Lower lobe of right lung (tissue), 2 donors: Measurements from ENCODE around the gene RPTOR. TPM values are rescaled to one million over a fixed set of nuclear protein-coding genes. Genes with fewer than 3 reads are reported as not detected.

Experiments used
- ATAC-seq, 2 donors: fragments of 200-7000 bp; cut with Tn5 transposase; one replicate each; pipeline ENCODE4 v1.9.1; 2020 to 2022; ENCODE audit warnings: mild to moderate bottlenecking in 2 of 2, moderate library complexity in 2 of 2
- DNase-seq: peaks from one replicate; pipeline ENCODE4 v3.0.0-alpha.2; 2020
- H3K27ac ChIP-seq: fragments of 200-600 bp; one replicate; pipeline ENCODE4 v1.8.0; 2022
- H3K27me3 ChIP-seq: fragments of 200-600 bp; one replicate; pipeline ENCODE4 v1.8.0; 2022; ENCODE audit warnings: low read depth
- H3K36me3 ChIP-seq: fragments of 200-600 bp; one replicate; pipeline ENCODE4 v1.8.0; 2022; ENCODE audit warnings: mild to moderate bottlenecking
- H3K4me1 ChIP-seq: fragments of 200-600 bp; one replicate; pipeline ENCODE4 v1.8.0; 2022
- H3K4me3 ChIP-seq: fragments of 200-600 bp; one replicate; pipeline ENCODE4 v1.8.0; 2022; ENCODE audit warnings: mild to moderate bottlenecking
- H3K9me3 ChIP-seq: fragments of 200-600 bp; one replicate; pipeline ENCODE4 v1.8.0; 2022
- CTCF ChIP-seq: fragments of 200-600 bp; IDR thresholded peaks from one replicate; pipeline ENCODE4 v1.8.0; 2022; ENCODE audit warnings: antibody characterized with exemption, mild to moderate bottlenecking
- intact Hi-C: fragments of 100-400 bp; cut with DNase I; formaldehyde crosslinking; loops from one replicate; pipeline ENCODE4 v1.11.0; 2022
- total RNA-seq: library from RNA; stranded (reverse); fragmentation: NEBNext Ultra II Directional; extraction: Animal tissue kit (Norgen Biotek cat#: 25700); gene quantifications from one replicate; pipeline ENCODE4 v1.2.1, GENCODE V29; 2021
- donor health status: DM: no; HTN: yes; CAD: no; lungs with severe emphysema.

RPTOR gene
- total RNA-seq, 1 donor from 2014 or later = 34.0 TPM

DNA sequence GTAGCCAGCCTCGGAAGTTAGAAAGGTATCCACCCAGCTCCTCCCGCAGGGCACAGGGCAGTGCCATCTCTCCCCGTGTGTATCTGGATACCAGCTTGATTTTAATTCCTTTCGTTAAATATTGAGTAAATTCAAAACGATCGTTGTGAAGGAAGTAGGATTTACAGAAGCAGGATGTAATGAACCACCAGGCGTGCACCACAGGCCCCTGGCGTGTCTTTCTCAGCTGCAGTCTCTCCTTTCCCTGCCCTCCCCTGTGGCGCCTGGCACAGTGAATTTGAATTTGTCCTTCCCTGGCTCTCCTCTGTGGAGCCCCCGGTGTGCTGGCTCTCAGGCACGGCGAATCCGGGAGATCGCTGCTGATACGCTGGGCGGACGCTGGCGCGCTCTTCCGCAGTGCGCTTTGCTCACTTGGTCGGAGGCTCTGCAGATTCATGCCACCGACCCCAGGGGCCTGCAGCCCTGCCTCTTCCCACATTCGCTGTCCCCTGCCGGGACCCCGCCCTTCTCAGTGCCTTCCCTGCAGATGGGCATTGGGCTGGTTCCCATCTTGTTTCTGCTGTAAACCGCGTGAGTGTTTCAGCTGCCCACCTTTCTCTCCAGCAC, 164.6 kb downstream of the RPTOR start:
- Histone ChIP-seq H3K9me3 (no peaks in the 10 kb centered on the region), H3K4me3 (no peak overlapping the region), H3K27ac (no peak overlapping the region), H3K27me3 (no peaks in the 10 kb centered on the region), H3K36me3 (peaks cover 18% of the 10 kb centered on the region), H3K4me1 (no peaks in the 10 kb centered on the region)
- DNase-seq (no peak), ATAC-seq (no peak)
- intact Hi-C loops = no loop called here
- TF ChIP-seq CTCF = no peak

DNA sequence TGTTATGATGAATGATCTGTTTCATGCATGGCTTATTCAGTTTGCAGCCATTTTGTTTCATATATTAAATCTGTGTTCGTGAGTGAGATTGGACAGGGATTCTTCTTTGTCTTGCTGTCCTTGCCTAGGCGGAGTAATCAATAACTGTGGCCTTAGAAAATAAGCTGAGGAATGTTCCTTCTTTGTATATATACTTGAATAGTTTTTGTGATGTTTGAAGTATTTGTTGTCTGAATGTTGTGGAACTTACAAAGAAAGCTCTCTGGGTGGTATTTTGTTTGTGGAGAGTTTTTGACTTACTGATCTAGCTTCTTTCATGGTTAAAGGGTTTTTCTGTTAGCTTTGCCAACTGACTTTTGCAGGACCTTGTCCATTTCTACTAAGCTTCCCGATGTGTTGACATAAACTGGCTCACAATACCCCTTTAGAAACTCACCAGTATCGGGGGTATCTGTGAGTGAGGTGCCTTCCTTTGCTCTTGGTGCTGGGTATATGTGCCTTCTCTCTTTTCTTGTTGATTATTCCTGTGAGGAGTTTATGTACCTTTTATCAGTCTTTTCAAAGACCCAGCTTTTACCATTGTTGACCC, 166.2 kb downstream of the RPTOR start:
- intact Hi-C loops = no loop called here

DNA sequence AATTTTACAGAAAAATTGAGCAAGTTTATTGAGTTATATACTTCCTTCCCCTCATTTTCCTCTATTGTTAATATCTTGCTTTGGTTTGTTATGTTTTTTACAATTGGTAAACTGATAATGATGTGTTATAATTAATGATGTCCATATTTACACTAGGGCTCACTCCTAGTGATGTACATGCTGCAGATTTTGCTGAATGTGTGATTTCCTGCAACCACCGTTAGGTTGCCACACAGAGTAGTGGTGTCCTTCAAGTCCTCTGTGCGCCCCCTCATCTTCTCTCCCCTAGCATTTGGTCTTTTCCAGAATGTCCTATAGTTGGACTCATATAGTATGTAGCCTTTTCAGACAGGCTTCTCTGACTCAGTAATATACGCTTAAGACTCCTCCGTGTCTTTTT, 167.5 kb downstream of the RPTOR start:
- DNase-seq (no peak), ATAC-seq (no peak)
- Histone ChIP-seq H3K9me3 (no peaks in the 10 kb centered on the region), H3K27ac (no peak overlapping the region), H3K27me3 (no peaks in the 10 kb centered on the region), H3K4me3 (no peak overlapping the region), H3K4me1 (no peaks in the 10 kb centered on the region), H3K36me3 (peaks cover 18% of the 10 kb centered on the region)
- intact Hi-C loops = no loop called here
- TF ChIP-seq CTCF = no peak

More for the DNA sequence above, 166.2 kb downstream of the RPTOR start:
- peaks cover 18% of the 10 kb centered on the region for H3K36me3 ChIP-seq
- H3K27me3 ChIP-seq = no peaks in the 10 kb centered on the region
- H3K4me1 ChIP-seq = no peaks in the 10 kb centered on the region
- DNase-seq = no peak
- H3K4me3 ChIP-seq = no peak overlapping the region
- no peaks in the 10 kb centered on the region for H3K9me3 ChIP-seq
- TF ChIP-seq CTCF = no peak
- no peak overlapping the region for H3K27ac ChIP-seq
- no peak for ATAC-seq

GRCh38 chr17:80712606-80713005, 168.0 kb downstream of the RPTOR start:
- intact Hi-C loops = no loop called here
- no peak overlapping the region for H3K4me3 ChIP-seq
- H3K27ac ChIP-seq = no peak overlapping the region
- peaks cover 18% of the 10 kb centered on the region for H3K36me3 ChIP-seq
- DNase-seq (no peak), ATAC-seq (no peak)
- TF ChIP-seq CTCF = no peak
- no peaks in the 10 kb centered on the region for H3K27me3 ChIP-seq
- no peaks in the 10 kb centered on the region for H3K9me3 ChIP-seq
- H3K4me1 ChIP-seq = no peaks in the 10 kb centered on the region

GRCh38 chr17:80716986-80717719, 172.5 kb downstream of the RPTOR start:
- no peak for DNase-seq
- Histone ChIP-seq H3K4me3 (no peak overlapping the region), H3K27me3 (no peaks in the 10 kb centered on the region), H3K4me1 (no peaks in the 10 kb centered on the region), H3K27ac (no peak overlapping the region), H3K36me3 (no peaks in the 10 kb centered on the region), H3K9me3 (no peaks in the 10 kb centered on the region)
- no peak for ATAC-seq
- intact Hi-C loops = no loop called here
- no peak for TF ChIP-seq CTCF
